ENCODE results near the gene PPDPF.

DNA sequence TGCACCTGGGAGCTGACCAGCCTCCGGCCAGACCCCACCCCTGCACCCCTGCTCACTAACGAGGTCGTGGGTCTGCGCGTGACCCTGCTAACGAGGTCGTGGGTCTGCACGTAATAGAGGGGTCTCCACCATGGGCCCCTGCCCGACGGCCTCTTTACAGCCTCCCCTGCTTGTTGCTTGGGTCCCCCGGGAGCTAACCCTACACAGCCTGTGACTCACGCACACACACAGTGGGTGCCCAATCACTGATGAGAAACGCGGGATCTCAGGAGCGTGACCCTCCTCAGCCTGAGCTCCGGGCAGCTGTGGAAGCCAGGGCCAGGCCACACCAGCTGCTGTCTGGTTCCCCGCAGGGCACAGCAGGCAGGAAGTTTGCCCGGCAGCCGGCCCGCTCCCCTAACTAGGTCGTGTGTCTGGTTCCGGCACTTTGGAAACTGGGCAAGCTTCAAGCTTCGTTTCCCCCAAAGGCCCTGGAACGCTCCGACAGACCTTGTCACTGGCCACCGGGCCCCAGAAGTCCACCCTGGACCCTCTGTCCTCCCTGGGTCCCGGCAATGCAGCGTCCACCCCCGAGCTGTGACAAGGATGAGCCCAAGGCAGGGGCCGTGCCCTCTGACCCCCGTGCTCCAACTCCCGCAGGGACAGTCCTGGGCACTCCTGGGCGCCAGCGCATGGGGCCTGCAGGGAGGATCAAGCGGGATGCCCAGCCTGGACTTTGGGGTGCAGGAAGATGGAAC lies 15.8 kb downstream of the PPDPF start:
- TF ChIP-seq, protein P1, sequence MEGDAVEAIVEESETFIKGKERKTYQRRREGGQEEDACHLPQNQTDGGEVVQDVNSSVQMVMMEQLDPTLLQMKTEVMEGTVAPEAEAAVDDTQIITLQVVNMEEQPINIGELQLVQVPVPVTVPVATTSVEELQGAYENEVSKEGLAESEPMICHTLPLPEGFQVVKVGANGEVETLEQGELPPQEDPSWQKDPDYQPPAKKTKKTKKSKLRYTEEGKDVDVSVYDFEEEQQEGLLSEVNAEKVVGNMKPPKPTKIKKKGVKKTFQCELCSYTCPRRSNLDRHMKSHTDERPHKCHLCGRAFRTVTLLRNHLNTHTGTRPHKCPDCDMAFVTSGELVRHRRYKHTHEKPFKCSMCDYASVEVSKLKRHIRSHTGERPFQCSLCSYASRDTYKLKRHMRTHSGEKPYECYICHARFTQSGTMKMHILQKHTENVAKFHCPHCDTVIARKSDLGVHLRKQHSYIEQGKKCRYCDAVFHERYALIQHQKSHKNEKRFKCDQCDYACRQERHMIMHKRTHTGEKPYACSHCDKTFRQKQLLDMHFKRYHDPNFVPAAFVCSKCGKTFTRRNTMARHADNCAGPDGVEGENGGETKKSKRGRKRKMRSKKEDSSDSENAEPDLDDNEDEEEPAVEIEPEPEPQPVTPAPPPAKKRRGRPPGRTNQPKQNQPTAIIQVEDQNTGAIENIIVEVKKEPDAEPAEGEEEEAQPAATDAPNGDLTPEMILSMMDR (IDR thresholded peaks at IDR 0.05; ENCODE audit: low read length), result no peak
- no peak for TF ChIP-seq EZH2 (optimal IDR thresholded peaks at IDR 0.05; ENCODE audit: low read depth, low read length)

Measured in MM.1S (cell line).